HL-60 (cell line): Measurements from ENCODE around the gene PSMC3.

Source experiments
- CTCF ChIP-seq: IDR thresholded peaks from one replicate; pipeline ENCODE4 v1.5.1; 2011; ENCODE audit warnings: low read length, control low read depth, inconsistent platforms; ENCODE audit not compliant: insufficient read depth
- GABPA ChIP-seq: IDR thresholded peaks from 2 replicates; pipeline ENCODE4 v1.6.1; 2012; ENCODE audit warnings: low read depth
- POLR2AphosphoS5 ChIP-seq: IDR thresholded peaks from 2 replicates; pipeline ENCODE4 v1.6.1; 2012; ENCODE audit warnings: low read depth
- REST ChIP-seq: IDR thresholded peaks from 2 replicates; pipeline ENCODE4 v1.6.1; 2012; ENCODE audit warnings: low read depth; ENCODE audit not compliant: insufficient replicate concordance
- SPI1 ChIP-seq: IDR thresholded peaks from 2 replicates; pipeline ENCODE4 v1.6.1; 2012; ENCODE audit warnings: low read depth, mild to moderate bottlenecking, borderline replicate concordance

- TF ChIP-seq CTCF = no peak
- TF ChIP-seq SPI1 = no peak
- TF ChIP-seq REST = no peak
- TF ChIP-seq POLR2AphosphoS5 = no peak
- no peak for TF ChIP-seq GABPA
Measured at GRCh38 chr11:47408598-47409439, 17.4 kb downstream of the PSMC3 start.
